ENCODE results near the gene DACT3.

- TF ChIP-seq RFX5 (IDR thresholded peaks at IDR 0.05; ENCODE audit: low read depth, low read length) (no peak), ZNF318 (CRISPR knock-in tag; IDR thresholded peaks at IDR 0.05) (no peak), HNRNPK (IDR thresholded peaks at IDR 0.05; ENCODE audit: low read depth, low read length, poor library complexity, severe bottlenecking) (no peak), ZNF382 (CRISPR knock-in tag; IDR thresholded peaks at IDR 0.05; ENCODE audit: borderline replicate concordance) (no peak), CTCF (CRISPR knock-in tag; IDR thresholded peaks at IDR 0.05) (no peak)
These were observed 49.2 kb downstream of the DACT3 start for GRCh38 chr19:46611776-46612175.

Data from HepG2 (cell line).